Calu3 (cell line): ENCODE measurements around the gene CEP250. TPM values are rescaled to one million over a fixed set of nuclear protein-coding genes. Genes with fewer than 3 reads are reported as not detected.

Source experiments
- BruUV-seq: library from RNA; stranded (reverse); fragments of 400-500 nt; replicated peaks from 2 replicates; lab custom pipeline; 2021; lab: Mats Ljungman, UMichigan
- CTCF ChIA-PET: fragments of 300-600 bp; sonication (Branson Sonifier 250); formaldehyde crosslinking; loops from one replicate; lab custom pipeline; 2022; ENCODE audit warnings: antibody characterized with exemption; lab: Charles Lee
- DNase-seq: peaks from one replicate; pipeline ENCODE4 v3.0.0; 2022
- H3K27ac Mint-ChIP-seq: one replicate; pipeline ENCODE4 v1.8.0; 2022; ENCODE audit warnings: mixed read lengths; ENCODE audit not compliant: unreplicated experiment
- H3K27me3 Mint-ChIP-seq: one replicate; pipeline ENCODE4 v1.8.0; 2022; ENCODE audit warnings: mixed read lengths; ENCODE audit not compliant: unreplicated experiment
- H3K36me3 Mint-ChIP-seq: one replicate; pipeline ENCODE4 v1.8.0; 2022; ENCODE audit warnings: mild to moderate bottlenecking, moderate library complexity, mixed read lengths; ENCODE audit not compliant: insufficient read depth, unreplicated experiment
- H3K4me1 Mint-ChIP-seq: one replicate; pipeline ENCODE4 v1.8.0; 2022; ENCODE audit warnings: mild to moderate bottlenecking, low read depth, mixed read lengths; ENCODE audit not compliant: unreplicated experiment
- H3K4me3 Mint-ChIP-seq: one replicate; pipeline ENCODE4 v1.8.0; 2022; ENCODE audit warnings: mild to moderate bottlenecking, low read depth, moderate library complexity, mixed read lengths; ENCODE audit not compliant: unreplicated experiment
- H3K9me3 Mint-ChIP-seq: one replicate; pipeline ENCODE4 v1.8.0; 2022; ENCODE audit warnings: low read depth, mixed read lengths; ENCODE audit not compliant: unreplicated experiment
- CTCF ChIP-seq: fragments of 200-600 bp; IDR thresholded peaks from one replicate; pipeline ENCODE4 v1.8.0; 2022; ENCODE audit warnings: antibody characterized with exemption; ENCODE audit not compliant: unreplicated experiment
- intact Hi-C: fragments of 100-400 bp; cut with micrococcal nuclease; formaldehyde crosslinking; loops from one replicate; pipeline ENCODE4 v1.10.0; 2022; ENCODE audit not compliant: unreplicated experiment
- total RNA-seq: library from RNA; stranded (reverse); gene quantifications from 2 replicates; pipeline ENCODE4 v1.2.3, GENCODE V29; 2022

CEP250 gene
- total RNA-seq, 1 experiment from 2014 or later: 61.0 TPM

- H3K9me3 Mint-ChIP-seq: no peaks in the 10 kb centered on the region
- no peak for DNase-seq
- H3K36me3 Mint-ChIP-seq: peaks cover 4% of the 10 kb centered on the region
- no peaks in the 10 kb centered on the region for H3K27me3 Mint-ChIP-seq
- H3K27ac Mint-ChIP-seq: no peak overlapping the region
- no peak for TF ChIP-seq CTCF
- peaks cover 21% of the 10 kb centered on the region for H3K4me1 Mint-ChIP-seq
- CTCF ChIA-PET: no interaction called here
- H3K4me3 Mint-ChIP-seq: no peak overlapping the region
- BruUV-seq: no TSS peak
- intact Hi-C loops: no loop called here
Observed at GRCh38 chr20:35443003-35443402, 12.4 kb upstream of the CEP250 start.

- peaks cover 4% of the 10 kb centered on the region for H3K36me3 Mint-ChIP-seq
- peaks cover 10% of the 10 kb centered on the region for H3K4me1 Mint-ChIP-seq
- no peaks in the 10 kb centered on the region for H3K9me3 Mint-ChIP-seq
- intact Hi-C loops: no loop called here
- H3K27me3 Mint-ChIP-seq: no peaks in the 10 kb centered on the region
- no peak overlapping the region for H3K27ac Mint-ChIP-seq
- no peak for TF ChIP-seq CTCF
- CTCF ChIA-PET: interaction anchor here (0.6 kb wide), 1 partner anchor 763 kb away, joined by 4 read pairs; no protein-coding TSS in a partner anchor
- DNase-seq: no peak
- no peak overlapping the region for H3K4me3 Mint-ChIP-seq
- BruUV-seq: no TSS peak
Observed at GRCh38 chr20:35444226-35444625, 11.2 kb upstream of the CEP250 start.

- no peaks in the 10 kb centered on the region for H3K9me3 Mint-ChIP-seq
- no peak for DNase-seq
- intact Hi-C loops: loop anchor here (1.0 kb wide), 1 partner anchor 142 kb away; no protein-coding TSS in a partner anchor
- H3K4me3 Mint-ChIP-seq: peak overlapping the region; percentile 65
- CTCF ChIA-PET: interaction anchor here (0.6 to 1.7 kb wide), 8 partner anchors 11 to 141 kb away, joined by 3 to 10 read pairs (median 3); no protein-coding TSS in a partner anchor
- H3K27ac Mint-ChIP-seq: peak overlapping the region; percentile 41
- TF ChIP-seq CTCF: no peak
- H3K4me1 Mint-ChIP-seq: peaks cover 9% of the 10 kb centered on the region
- no peaks in the 10 kb centered on the region for H3K27me3 Mint-ChIP-seq
- no TSS peak for BruUV-seq
- peaks cover 4% of the 10 kb centered on the region for H3K36me3 Mint-ChIP-seq
Observed at GRCh38 chr20:35446356-35447078, 8.9 kb upstream of the CEP250 start.

GRCh38 chr20:35447082-35447789, 8.2 kb upstream of the CEP250 start:
- Mint-ChIP-seq H3K4me1 (peaks cover 9% of the 10 kb centered on the region), H3K27ac (peak overlapping the region; percentile 41), H3K27me3 (no peaks in the 10 kb centered on the region), H3K36me3 (peaks cover 4% of the 10 kb centered on the region), H3K9me3 (no peaks in the 10 kb centered on the region), H3K4me3 (peak overlapping the region; percentile 65)
- peak; percentile 99 for DNase-seq
- intact Hi-C loops: loop anchor here (1.0 kb wide), 1 partner anchor 143 kb away; no protein-coding TSS in a partner anchor
- BruUV-seq: no TSS peak
- CTCF ChIA-PET: interaction anchor here (0.5 to 1.7 kb wide), 17 partner anchors 9 to 1671 kb away, joined by 3 to 10 read pairs (median 4); partner anchors contain the start of genes CEP250, EDEM2 and MMP24OS
- peak; percentile 99 for TF ChIP-seq CTCF
